GM18499 (cell line): ENCODE results near the gene SCAMP3.
"Not testable (repeated sequence)": the region's sequence is repeated elsewhere in the genome, so short reads cannot be mapped to it uniquely, and the experiment has no call there.

Experiments
- ATAC-seq: cut with Tn5 transposase; IDR thresholded peaks from one replicate; pipeline ENCODE4 v1.9.1; 2021; ENCODE audit warnings: moderate number of reproducible peaks; ENCODE audit not compliant: insufficient read depth, unreplicated experiment

The SCAMP3 gene

DNA sequence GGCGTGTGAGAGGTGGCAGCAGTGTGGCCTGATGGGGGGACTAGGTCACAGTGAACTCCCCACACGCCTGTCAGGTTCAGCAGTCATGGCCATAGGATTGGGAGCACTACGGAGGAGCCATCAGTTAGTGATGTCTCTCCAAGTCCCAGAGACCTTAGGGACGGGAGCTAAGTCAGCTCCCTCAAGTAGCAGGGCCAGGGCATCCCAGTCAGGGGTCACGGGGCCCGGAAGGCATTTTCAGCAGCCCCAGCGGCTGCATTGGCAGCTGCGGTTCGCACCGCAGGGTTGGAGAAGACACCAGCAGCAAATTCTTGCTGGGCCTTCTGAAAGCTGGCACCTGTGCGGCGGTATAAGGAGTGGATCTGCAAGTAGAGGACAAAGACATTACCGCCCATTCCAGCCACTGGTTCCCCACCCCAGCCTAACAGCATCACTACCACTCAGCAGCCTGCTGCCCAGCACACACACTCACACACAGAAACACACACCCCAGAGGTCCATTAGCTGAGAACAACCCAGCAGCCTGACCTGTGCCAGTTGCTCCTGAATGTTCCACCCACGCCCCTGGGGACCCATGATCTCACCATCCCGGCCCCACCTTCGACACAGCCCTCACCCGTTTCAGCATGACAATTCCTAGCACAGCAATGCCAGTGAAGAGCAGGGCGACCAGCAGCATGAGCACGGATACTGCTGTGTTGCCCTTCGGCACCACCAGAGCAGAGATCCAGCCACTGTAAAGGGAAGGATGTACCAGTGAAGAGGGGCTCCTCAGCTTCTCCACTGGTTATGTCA, 5.9 kb downstream of the SCAMP3 start:
- no peak for ATAC-seq

DNA sequence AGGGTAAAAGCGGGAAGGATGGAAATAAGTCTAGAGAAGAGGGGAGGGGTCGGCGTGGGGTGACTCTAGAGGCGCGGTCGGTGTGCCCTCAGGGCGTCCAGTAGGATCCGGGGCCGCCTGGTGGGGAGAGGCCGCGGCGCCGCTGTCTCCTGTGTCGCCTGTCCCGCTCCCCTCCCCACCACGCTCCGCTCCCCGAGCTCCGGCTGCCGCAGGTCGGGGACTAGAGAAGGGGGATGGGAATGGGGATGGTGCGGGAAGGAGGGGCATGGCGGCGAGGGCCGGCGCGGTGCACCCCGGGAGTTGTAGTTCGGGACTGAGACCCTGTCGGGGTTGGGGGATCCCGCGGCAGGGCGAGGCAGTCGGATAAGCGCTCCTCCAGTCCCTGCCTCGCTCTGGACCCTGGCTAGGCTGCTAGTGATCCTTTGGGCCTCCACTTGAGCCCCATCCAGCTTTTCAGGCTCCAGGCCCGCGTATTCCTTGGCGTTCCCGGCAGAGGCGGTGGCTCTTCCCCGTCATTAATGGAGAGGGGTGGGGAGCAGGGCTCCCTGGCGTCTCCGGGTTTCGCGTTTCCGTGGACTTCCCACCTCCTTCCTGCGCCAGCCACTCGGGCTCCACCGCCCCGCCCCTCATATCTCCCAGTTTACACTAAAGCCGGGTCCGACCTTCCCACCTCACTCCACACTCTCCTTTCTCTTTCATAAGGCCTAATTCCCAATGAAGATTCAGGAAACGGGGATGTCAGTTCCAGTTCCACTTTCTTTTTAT, 6.7 kb downstream of the SCAMP3 start, which contains the start of gene ENTREP3:
Gene ENTREP3 (minus strand): TSS at position 241 of the 765 bp plus-strand sequence. CDS start 606 bp downstream, outside the sequence.
- no peak for ATAC-seq

DNA sequence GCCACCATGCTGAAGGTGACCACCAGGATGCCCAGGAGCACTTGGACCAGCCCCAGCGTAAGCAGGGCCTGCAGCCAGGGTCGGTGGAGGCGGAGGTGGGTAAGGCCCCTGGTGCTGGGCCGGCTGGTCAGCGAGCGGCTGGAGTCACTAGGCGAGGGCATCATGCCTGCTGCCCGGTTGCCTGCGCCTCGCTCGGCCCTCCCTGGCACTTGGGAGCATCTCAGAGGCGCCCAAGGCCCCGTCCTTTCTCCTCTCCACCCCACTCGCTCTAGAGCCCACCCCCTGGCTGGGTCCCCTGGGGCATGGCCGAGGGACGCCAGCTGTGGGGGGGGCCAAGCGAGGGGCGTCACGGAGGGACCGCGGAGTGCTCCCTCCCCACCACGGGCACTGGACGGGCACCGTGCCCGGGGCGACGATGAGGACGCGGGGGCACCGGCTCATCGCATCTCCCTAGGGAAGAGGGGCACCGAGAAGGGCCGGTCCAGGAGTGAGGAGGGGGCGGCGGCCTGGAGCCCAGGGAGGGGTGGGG, 7.4 kb downstream of the SCAMP3 start:
- no peak for ATAC-seq

DNA sequence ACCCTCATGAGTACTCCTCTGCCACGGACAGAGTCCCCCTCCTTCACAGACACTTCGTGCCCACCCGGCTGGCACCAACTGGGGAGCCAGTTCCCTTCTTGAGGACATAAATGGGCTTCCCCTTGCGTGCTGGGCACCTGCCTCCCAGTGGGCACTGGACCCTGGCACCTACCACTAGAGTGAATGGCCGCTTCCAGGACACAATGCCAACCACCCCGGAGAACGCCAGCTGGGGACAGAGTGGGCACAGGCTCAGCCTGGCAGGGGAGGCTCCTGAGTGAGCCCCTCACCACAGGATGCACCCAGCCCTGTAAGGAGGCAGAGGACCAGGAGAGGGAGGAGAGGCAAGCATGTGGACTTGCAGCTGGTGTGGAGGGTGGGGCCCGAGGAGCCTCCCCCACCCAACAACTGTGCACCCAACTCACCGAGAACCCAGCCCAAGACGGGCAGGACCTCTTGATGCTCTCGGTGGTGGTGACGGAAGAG, 7.9 kb downstream of the SCAMP3 start:
- ATAC-seq, result no peak

DNA sequence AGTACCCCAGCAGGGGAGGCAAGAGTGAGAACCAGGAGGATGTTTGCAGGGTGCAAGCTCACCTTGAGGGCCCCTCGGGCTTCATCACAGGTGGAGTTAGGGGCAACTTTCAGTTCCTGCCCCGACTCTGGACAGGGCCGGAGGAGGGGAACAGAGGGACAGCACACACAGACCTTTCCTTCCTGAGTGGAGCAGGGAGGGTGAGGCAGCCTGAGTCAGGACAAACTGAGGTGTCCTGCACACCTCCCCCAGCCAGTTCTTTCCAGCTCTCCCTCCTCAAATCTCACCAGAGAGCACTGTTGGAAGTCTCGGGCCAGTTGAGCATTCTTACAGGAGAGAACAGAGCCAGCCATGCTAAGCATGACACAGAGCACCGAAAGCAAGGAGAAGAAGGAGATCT, 8.4 kb downstream of the SCAMP3 start:
- ATAC-seq, result no peak

DNA sequence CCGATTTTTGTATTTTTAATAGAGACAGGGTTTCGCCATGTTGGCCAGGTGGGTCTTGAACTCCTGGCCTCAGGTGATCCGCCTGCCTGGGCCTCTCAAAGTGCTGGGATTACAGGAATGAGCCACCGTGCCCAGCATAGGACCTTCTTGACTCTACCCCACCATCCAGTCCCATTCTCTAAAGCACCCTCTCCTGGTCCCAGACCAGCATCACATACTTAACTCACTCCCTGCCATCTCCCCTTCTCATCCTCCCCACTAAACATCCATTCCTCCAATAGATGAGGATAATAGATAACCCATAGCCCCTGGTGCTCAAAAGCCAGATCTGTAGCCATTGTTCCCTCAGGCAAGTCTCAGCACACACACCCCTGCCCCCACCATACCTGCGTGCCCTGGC, 9.0 kb downstream of the SCAMP3 start:
- ATAC-seq, result no peak

DNA sequence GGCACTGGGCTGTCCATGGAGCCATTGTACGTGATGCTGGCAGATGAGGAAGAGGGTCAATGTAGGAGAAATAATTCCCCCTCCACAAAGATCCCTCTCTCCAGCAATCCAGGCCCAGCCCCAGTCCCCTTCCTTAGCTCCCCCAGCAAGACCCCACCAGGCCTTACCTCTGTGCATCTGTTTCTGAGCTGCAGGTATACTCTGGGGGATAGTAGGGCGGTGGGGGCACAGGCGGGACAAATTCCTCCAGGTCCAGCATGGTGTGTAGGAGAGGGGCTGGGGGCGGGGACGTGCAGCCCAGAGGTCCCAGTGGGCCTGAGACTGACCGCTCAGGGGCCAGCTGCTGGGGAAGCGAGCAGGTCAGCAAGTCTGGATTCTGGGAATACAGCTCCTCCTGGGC, 10.6 kb downstream of the SCAMP3 start:
- no peak for ATAC-seq

DNA sequence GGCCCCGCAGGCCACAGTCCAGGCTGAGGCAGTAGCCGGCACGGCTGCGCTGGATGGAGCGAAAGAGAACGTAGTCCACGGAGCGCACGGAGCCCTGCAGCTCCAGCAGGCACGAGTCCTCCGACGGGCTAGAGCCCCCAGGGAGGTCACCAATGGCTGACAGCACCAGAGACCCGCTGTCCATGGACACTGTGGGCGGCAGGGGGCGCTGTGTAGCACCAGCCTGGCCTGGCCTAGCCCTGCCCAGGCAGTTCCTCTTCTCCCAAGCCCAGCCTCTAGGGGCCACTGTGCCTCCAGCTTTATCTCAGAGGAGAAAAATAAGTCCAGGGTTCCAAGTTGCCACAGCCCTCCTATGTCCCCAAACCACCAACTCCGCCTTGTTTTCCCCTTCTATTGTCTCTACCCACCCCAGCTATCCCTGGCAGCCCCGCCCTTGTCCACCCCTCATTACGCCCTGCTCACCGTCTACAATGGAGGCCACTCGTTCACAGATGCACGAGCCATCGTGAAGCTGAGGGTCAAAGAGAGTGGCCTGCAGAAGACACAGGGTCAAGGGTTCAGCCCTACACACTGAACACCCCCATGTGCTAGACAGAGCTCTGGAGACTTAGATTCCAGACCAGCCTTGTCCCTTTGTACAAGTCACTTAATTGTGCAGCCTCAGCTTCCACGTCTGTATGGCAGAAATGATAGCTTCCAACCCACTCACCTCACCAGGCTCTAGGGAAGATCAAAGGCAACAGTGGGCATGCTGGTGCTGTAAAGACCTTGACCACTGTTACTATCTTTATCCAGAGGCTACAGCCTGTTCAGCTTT, 11.3 kb downstream of the SCAMP3 start:
- ATAC-seq, result no peak

DNA sequence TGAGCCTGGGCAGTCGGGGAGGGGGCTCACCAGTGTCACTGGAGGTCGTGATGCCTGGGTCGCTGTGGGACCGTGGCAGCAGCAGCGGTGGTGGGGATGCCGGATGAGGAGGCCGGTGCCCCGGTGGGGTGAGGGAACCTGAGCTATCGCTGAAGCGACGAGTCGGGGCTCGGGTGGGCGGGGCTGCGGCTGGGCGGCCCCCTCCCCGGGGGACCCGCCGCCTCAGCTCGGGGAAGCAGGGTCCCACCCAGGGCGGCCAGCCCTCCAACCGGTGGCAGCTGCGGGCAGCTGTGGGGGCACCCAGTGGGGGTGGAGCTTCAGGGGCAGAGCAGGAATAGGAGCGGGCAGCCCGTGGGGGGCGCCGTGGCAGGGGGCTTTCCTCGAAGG, 11.9 kb downstream of the SCAMP3 start:
- ATAC-seq, result no peak

DNA sequence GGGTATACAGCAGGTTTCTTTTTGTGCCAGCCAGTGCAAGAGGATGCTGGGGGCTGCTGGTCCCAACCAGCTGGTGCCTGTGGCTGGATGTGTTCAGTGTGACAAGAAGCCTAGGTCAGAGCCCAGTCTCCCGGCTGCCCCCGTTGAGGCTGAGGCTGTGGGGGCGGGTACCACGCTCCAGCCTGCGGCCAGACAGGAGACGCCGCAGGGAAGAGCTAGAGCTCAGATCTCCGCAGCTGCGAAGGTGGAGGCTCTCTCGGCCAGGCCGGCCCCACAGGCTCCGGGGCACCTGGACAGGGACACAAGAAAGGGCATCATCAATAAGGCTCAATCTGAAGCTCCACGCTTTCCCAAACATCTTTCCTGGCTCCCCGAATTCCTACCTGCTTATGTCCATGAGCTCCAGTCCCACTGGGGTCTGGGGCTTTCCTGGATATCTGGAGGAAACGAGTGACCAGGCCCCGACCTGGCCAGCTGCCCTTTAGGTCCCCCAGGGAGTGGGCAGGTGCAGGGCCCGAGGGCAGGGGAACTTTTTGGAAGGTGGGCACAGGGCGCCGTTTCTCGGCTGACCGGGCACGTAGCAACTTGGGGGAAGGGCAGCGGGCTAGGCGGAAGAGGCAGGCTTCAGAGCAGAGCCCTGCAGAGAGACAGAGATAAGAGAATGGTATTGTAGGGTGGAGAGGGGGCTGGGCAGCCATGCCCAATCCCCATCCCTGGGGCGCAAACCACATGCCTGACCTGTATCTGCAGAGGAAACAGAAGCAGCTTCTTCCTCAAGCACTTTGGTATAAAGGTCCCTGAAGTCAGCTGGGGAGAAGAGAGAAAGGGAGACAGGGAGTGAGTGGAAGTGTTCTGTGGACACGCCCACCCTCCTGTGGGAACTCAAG, 14.2 kb downstream of the SCAMP3 start:
- no peak for ATAC-seq

DNA sequence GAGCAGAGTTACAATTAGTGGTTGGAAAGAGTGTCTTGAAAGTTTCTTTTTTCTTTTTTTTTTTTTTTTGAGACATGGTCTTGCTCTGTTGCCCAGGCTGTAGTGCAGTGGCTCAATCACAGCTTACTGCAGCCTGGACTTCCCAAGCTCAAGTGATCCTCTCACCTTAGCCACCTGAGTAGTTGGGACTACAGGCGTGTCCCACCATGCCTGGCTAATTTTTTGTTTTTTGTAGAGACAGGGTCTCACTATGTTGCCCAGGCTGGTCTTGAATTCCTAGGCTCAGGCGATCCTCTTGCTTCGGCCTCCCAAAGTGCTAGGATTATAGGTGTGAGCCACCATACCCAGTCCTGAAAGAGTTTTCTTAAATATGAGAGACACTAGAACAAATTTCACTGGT, 15.4 kb downstream of the SCAMP3 start:
- ATAC-seq, result not testable (repeated sequence)

DNA sequence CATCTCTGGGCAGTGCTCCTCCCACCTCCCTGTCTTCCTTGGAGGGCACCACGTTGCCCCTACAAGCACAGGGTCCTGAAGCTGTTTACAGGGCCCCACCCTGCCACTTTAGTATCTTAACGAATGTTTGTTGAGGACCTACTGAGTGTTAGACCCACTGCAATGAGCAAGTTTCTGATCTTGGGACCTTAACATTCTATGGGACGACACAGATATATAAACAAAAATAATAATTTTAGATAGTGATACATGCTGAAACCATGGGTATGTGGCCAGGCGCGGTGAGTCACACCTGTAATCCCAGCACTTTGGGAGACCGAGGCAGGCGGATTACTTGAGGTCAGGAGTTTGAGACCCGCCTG, 17.0 kb downstream of the SCAMP3 start:
- ATAC-seq, result no peak

DNA sequence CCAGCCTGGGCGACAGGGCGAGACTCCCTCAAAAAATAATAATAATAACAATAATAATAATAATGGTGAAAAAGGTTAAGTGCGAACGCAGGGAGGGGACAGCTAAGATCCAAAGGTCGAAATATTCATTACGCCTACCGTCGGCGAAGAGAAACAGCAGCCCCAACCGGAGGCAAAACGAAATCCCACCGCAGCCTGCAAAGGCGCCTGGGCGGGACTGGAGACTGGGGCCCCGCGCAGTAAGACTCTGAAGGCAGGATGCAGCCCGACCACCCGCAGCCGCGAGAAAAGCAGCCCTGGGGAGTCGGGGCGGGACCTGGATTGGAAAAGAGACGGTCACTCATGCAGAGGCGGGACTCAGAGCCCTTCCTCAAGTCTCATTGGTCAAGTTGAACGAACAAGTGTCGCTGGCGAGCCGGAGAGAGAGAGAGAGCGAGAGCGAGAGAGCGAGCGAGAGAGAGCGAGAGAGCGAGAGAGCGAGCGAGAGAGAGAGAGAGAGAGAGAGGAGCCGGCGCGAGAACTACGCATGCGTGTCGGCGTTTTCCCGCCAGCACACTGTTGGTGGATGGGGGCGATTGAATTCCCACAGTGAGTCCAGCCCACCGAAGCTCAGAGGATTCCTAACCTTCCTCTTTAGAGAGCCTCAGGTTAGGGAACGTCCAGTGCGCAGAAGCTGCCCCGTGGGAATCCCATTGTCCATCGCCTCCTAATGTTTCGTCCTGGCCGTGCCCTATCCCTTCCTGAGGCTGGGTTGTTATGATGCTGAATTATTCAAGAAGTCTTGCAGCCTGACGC, 17.6 kb downstream of the SCAMP3 start:
- ATAC-seq, result peak; percentile 60

DNA sequence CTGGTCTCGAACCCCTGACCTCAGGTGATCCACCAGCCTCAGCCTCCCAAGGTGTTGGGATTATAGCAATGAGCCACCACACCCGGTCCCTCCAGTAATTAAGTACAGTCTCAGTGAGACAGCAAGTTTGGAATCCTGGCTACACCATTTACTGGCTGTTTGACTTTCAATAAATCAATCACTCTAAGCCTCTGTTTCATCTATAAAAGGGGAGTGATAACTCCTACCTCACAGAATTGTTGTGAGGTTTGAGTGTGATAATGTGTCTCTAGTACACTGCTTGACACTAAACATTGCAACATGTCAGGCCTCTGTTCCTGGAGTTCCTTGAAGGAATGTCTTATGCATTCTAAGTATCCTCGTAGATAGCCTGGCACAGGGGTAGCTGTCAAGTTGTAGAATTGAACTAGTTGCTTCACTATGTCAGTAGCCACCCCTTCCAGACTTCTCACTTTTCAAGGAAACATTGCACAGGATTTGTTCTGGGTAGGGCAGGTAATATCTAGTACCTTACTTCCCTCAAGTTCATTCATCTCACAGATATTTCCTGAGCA, 19.3 kb downstream of the SCAMP3 start:
- no peak for ATAC-seq

DNA sequence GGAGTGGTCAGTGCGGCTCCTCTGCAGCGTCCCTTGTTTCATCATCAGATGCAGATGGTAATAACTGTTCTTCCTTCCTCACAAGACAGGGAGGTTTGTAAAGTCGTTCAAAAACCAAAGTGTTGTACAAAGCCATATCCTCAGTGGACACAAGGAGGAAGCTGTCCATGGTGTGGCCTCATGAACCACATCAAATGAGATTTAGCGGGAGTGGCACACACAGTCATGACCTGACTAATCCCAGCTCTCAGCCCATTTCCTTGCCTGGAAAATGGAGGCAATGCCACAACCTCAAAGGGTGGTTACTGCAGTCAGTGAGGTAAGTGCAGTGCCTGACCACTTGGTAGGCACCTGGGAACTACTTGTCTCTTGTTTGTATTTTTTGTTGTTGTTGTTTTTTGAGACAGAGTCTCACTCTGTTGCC, 20.3 kb downstream of the SCAMP3 start:
- ATAC-seq, result no peak

DNA sequence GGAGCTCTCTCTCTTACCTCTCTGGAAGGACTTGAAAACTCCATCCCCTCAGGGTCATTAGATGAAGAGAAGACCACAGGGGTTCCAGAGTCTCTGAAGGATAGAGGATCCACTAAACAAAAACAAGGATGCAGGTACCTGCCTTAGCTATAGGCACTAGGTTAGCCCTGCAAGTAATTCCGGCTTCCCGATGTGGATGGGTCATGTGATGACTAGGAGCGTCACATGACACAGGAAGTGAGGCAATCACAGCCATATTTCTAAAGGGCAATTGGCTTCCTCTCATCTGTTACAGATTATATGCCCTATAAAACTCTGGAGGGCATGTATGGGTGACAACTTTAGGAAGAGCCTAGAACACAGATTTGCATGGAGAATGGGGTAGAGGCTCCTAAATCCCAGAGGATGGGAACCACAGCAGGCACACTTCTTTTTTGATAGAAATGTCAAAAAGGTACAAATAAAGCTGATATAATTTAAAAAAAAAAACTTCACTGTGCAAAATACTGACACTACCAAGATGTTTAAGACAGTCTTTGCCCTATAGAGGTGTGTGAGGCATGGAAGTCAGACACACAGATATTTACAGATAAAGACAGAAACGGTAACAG, 21.0 kb downstream of the SCAMP3 start:
- no peak for ATAC-seq

DNA sequence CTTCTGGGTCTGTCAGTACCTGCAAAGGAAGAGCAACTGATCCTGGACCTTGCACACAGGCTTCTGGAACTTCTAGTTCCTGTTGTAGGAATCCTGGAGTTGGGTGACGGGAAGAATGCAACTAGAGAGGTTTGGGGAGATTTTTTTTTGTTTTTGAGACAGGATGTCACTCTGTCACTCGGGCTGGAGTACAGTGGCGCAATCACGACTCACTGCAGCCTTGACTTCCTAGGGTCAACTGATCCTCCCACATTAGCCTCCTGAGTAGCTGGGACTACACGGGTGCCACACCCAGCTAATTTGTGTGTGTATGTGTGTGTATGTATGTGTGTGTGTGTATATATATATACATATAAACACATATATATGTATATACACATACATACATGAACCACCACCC, 25.7 kb downstream of the SCAMP3 start:
- no peak for ATAC-seq

DNA sequence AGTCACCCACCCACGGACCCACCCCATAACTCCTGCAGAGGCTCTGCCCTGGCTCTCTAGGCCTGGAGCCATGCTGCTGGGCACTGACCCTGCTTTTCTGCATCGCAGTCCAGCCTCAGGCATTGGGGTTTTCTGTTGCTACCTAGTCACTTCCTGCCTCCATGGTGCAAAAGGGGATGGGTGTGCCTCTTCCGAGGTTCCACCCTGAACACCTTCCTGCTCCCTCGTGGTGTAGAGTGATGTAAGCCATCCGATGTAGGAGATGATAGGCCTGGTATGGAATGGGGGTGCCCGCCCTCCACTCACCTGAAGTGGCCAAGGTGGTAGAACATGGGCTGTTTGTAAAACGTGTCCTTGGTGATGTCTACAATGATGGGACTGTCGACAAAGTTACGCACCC, 26.8 kb downstream of the SCAMP3 start:
- not testable (repeated sequence) for ATAC-seq
